CD4-positive, CD25-positive, alpha-beta regulatory T cell (primary cell): Measurements from ENCODE around the gene ZFAND5. TPM values are rescaled to one million over a fixed set of nuclear protein-coding genes. Genes with fewer than 3 reads are reported as not detected.

Experiments used
- ATAC-seq, 2 donors: fragments of 150-1000 bp; cut with Tn5 transposase; one replicate each; pipeline ENCODE4 v1.10.0; 2021; ENCODE audit warnings: low read depth in 2 of 2, moderate number of reproducible peaks in 2 of 2, moderate library complexity in 1 of 2
- DNase-seq, 3 donors: peaks; one replicate each; pipeline versions ENCODE4 v3.0.0 to v3.0.0-alpha.2; 2012 to 2022; ENCODE audit warnings: mixed read lengths in 1 of 3
- H3K27ac ChIP-seq: one replicate; pipeline ENCODE4 v1.7.0; 2013; ENCODE audit warnings: mild to moderate bottlenecking, low read length; ENCODE audit not compliant: insufficient read depth, poor library complexity, severe bottlenecking
- H3K27me3 ChIP-seq: one replicate; pipeline ENCODE4 v1.7.0; 2013; ENCODE audit warnings: low read length; ENCODE audit not compliant: control insufficient read depth, insufficient read depth
- H3K36me3 ChIP-seq: one replicate; pipeline ENCODE4 v1.7.0; 2013; ENCODE audit warnings: mild to moderate bottlenecking, low read length, moderate library complexity; ENCODE audit not compliant: control insufficient read depth, insufficient read depth
- H3K4me1 ChIP-seq: 2 replicates; pipeline ENCODE4 v1.7.0; 2013; ENCODE audit warnings: mild to moderate bottlenecking, low read length; ENCODE audit not compliant: insufficient read depth, control insufficient read depth, poor library complexity, severe bottlenecking
- H3K4me3 ChIP-seq: one replicate; pipeline ENCODE4 v1.7.0; 2013; ENCODE audit warnings: low read depth, mild to moderate bottlenecking, low read length, moderate library complexity
- H3K9me3 ChIP-seq, 2 experiments: 1 replicate in 1 of 2; 2 replicates in 1 of 2; pipeline ENCODE4 v1.7.0; 2013; ENCODE audit warnings: low read length in 2 of 2, mild to moderate bottlenecking in 1 of 2, moderate library complexity in 1 of 2; ENCODE audit not compliant: control insufficient read depth in 2 of 2
- H3K27ac Mint-ChIP-seq, 3 donors: one replicate each; pipeline ENCODE4 v1.8.0; 2020 to 2022; ENCODE audit warnings: mild to moderate bottlenecking in 3 of 3, mixed read lengths in 3 of 3, moderate library complexity in 2 of 3
- H3K27me3 Mint-ChIP-seq: one replicate; pipeline ENCODE4 v1.8.0; 2022; ENCODE audit warnings: mild to moderate bottlenecking, mixed read lengths
- H3K36me3 Mint-ChIP-seq: one replicate; pipeline ENCODE4 v1.8.0; 2020; ENCODE audit warnings: mixed read lengths
- H3K4me1 Mint-ChIP-seq, 4 donors: one replicate each; pipeline ENCODE4 v1.8.0; 2020 to 2022; ENCODE audit warnings: mixed read lengths in 4 of 4, mild to moderate bottlenecking in 1 of 4
- H3K4me3 Mint-ChIP-seq, 4 donors: one replicate each; pipeline ENCODE4 v1.8.0; 2020 to 2022; ENCODE audit warnings: mild to moderate bottlenecking in 4 of 4, mixed read lengths in 4 of 4, moderate library complexity in 3 of 4
- H3K9me3 Mint-ChIP-seq, 7 donors: one replicate each; pipeline ENCODE4 v1.8.0; 2020 to 2022; ENCODE audit warnings: mixed read lengths in 7 of 7, mild to moderate bottlenecking in 3 of 7, moderate library complexity in 2 of 7
- polyA plus RNA-seq, 4 donors: library from polyadenylated mRNA; unstranded; fragments of 300-500 nt; fragmentation: Illumina TruSeq; gene quantifications; one replicate each; pipeline ENCODE4 v1.2.3, GENCODE V29; 2021
- total RNA-seq: library from RNA; stranded (reverse); gene quantifications from one replicate; pipeline ENCODE4 v1.2.3, GENCODE V29; 2022

Gene ZFAND5
- total and polyA plus RNA-seq, 5 donors from 2014 or later = 63.9 to 291 (median 69.8) TPM

GRCh38 chr9:72362118-72362531 is 2.9 kb downstream of the ZFAND5 start:
- Mint-ChIP-seq H3K4me1 (peaks cover 32 to 76% (median 60%) of the 10 kb centered on the region in 4 donors), H3K9me3 (peaks cover 0 to 3% (median 0%) of the 10 kb centered on the region in 7 donors), H3K36me3 (peaks cover 17% of the 10 kb centered on the region), H3K27ac (peak overlapping the region in 1 of 3 donors; percentile 61), H3K27me3 (peaks cover 4% of the 10 kb centered on the region), H3K4me3 (peak overlapping the region; percentile 89 to 97 (median 95))
- Histone ChIP-seq H3K9me3 (no peaks in the 10 kb centered on the region), H3K27ac (peak overlapping the region; percentile 98), H3K4me1 (peaks cover 72% of the 10 kb centered on the region), H3K36me3 (peaks cover 34% of the 10 kb centered on the region), H3K27me3 (no peaks in the 10 kb centered on the region), H3K4me3 (peak overlapping the region; percentile 93)
- ATAC-seq (no peak), DNase-seq (no peak)

GRCh38 chr9:72361217-72361616 is 3.8 kb downstream of the ZFAND5 start:
- Mint-ChIP-seq H3K27me3 (peaks cover 4% of the 10 kb centered on the region), H3K36me3 (peaks cover 25% of the 10 kb centered on the region), H3K27ac (peak overlapping the region in 1 of 3 donors; percentile 14), H3K4me1 (peaks cover 41 to 85% (median 67%) of the 10 kb centered on the region in 4 donors), H3K9me3 (peaks cover 0 to 3% (median 0%) of the 10 kb centered on the region in 7 donors), H3K4me3 (peak overlapping the region in 1 of 4 donors; percentile 11)
- Histone ChIP-seq H3K27ac (peak overlapping the region; percentile 98), H3K27me3 (no peaks in the 10 kb centered on the region), H3K4me1 (peaks cover 74% of the 10 kb centered on the region), H3K9me3 (no peaks in the 10 kb centered on the region), H3K4me3 (peak overlapping the region; percentile 93), H3K36me3 (peaks cover 43% of the 10 kb centered on the region)
- DNase-seq (no peak), ATAC-seq (no peak)

- Histone ChIP-seq H3K36me3 (peaks cover 50% of the 10 kb centered on the region), H3K4me3 (peak overlapping the region; percentile 93), H3K4me1 (peaks cover 66% of the 10 kb centered on the region), H3K27me3 (no peaks in the 10 kb centered on the region), H3K9me3 (no peaks in the 10 kb centered on the region), H3K27ac (no peak overlapping the region)
- peaks cover 4% of the 10 kb centered on the region for H3K27me3 Mint-ChIP-seq
- no peak for ATAC-seq
- no peak for DNase-seq
- H3K9me3 Mint-ChIP-seq = peaks cover 0 to 1% (median 0%) of the 10 kb centered on the region in 7 donors
- H3K36me3 Mint-ChIP-seq = peaks cover 34% of the 10 kb centered on the region
- no peak overlapping the region for H3K27ac Mint-ChIP-seq
- peaks cover 48 to 84% (median 73%) of the 10 kb centered on the region in 4 donors for H3K4me1 Mint-ChIP-seq
- peak overlapping the region in 3 of 4 donors; percentile 15 to 61 (median 15) for H3K4me3 Mint-ChIP-seq
Measured at GRCh38 chr9:72360324-72360723, 4.7 kb downstream of the ZFAND5 start.

- Histone ChIP-seq H3K36me3 (peaks cover 71% of the 10 kb centered on the region), H3K27me3 (no peaks in the 10 kb centered on the region), H3K4me3 (no peak overlapping the region), H3K9me3 (no peaks in the 10 kb centered on the region), H3K4me1 (peaks cover 37% of the 10 kb centered on the region), H3K27ac (no peak overlapping the region)
- H3K27ac Mint-ChIP-seq = peak overlapping the region; percentile 20 to 59 (median 27)
- H3K27me3 Mint-ChIP-seq = no peaks in the 10 kb centered on the region
- H3K4me3 Mint-ChIP-seq = no peak overlapping the region
- peaks cover 47% of the 10 kb centered on the region for H3K36me3 Mint-ChIP-seq
- no peaks in the 10 kb centered on the region for H3K9me3 Mint-ChIP-seq
- DNase-seq (no peak), ATAC-seq (no peak)
- peaks cover 56 to 61% (median 59%) of the 10 kb centered on the region in 4 donors for H3K4me1 Mint-ChIP-seq
Measured at GRCh38 chr9:72356041-72356582, 8.9 kb downstream of the ZFAND5 start.

GRCh38 chr9:72355153-72355552 is 9.9 kb downstream of the ZFAND5 start:
- H3K4me3 ChIP-seq = no peak overlapping the region
- no peaks in the 10 kb centered on the region for H3K9me3 ChIP-seq
- H3K27me3 ChIP-seq = no peaks in the 10 kb centered on the region
- peaks cover 28% of the 10 kb centered on the region for H3K4me1 ChIP-seq
- Mint-ChIP-seq H3K9me3 (no peaks in the 10 kb centered on the region), H3K4me1 (peaks cover 46 to 61% (median 54%) of the 10 kb centered on the region in 4 donors), H3K27ac (no peak overlapping the region), H3K27me3 (no peaks in the 10 kb centered on the region), H3K4me3 (no peak overlapping the region), H3K36me3 (peaks cover 47% of the 10 kb centered on the region)
- ATAC-seq (no peak), DNase-seq (no peak)
- no peak overlapping the region for H3K27ac ChIP-seq
- H3K36me3 ChIP-seq = peaks cover 65% of the 10 kb centered on the region

- Histone ChIP-seq H3K36me3 (peaks cover 61% of the 10 kb centered on the region), H3K4me3 (no peak overlapping the region), H3K9me3 (no peaks in the 10 kb centered on the region), H3K27ac (no peak overlapping the region), H3K4me1 (peaks cover 25% of the 10 kb centered on the region), H3K27me3 (no peaks in the 10 kb centered on the region)
- DNase-seq (no peak), ATAC-seq (no peak)
- Mint-ChIP-seq H3K4me3 (no peak overlapping the region), H3K27me3 (no peaks in the 10 kb centered on the region), H3K36me3 (peaks cover 47% of the 10 kb centered on the region), H3K27ac (no peak overlapping the region), H3K4me1 (peaks cover 42 to 61% (median 51%) of the 10 kb centered on the region in 4 donors), H3K9me3 (no peaks in the 10 kb centered on the region)
Measured at GRCh38 chr9:72354704-72355103, 10.3 kb downstream of the ZFAND5 start.

GRCh38 chr9:72353455-72354116 is 11.4 kb downstream of the ZFAND5 start:
- H3K4me3 Mint-ChIP-seq = no peak overlapping the region
- H3K27ac Mint-ChIP-seq = no peak overlapping the region
- no peaks in the 10 kb centered on the region for H3K27me3 Mint-ChIP-seq

More at GRCh38 chr9:72353455-72354116, 11.4 kb downstream of the ZFAND5 start:
- H3K36me3 ChIP-seq = peaks cover 49% of the 10 kb centered on the region
- ATAC-seq (no peak), DNase-seq (no peak)
- H3K27ac ChIP-seq = peak overlapping the region; percentile 15
- peaks cover 40% of the 10 kb centered on the region for H3K36me3 Mint-ChIP-seq
- no peaks in the 10 kb centered on the region for H3K27me3 ChIP-seq
- H3K4me1 ChIP-seq = peaks cover 16% of the 10 kb centered on the region
- no peaks in the 10 kb centered on the region for H3K9me3 ChIP-seq
- H3K4me3 ChIP-seq = no peak overlapping the region
- peaks cover 31 to 54% (median 40%) of the 10 kb centered on the region in 4 donors for H3K4me1 Mint-ChIP-seq
- H3K9me3 Mint-ChIP-seq = no peaks in the 10 kb centered on the region
